ENCODE results near the gene DIP2B.

DNA sequence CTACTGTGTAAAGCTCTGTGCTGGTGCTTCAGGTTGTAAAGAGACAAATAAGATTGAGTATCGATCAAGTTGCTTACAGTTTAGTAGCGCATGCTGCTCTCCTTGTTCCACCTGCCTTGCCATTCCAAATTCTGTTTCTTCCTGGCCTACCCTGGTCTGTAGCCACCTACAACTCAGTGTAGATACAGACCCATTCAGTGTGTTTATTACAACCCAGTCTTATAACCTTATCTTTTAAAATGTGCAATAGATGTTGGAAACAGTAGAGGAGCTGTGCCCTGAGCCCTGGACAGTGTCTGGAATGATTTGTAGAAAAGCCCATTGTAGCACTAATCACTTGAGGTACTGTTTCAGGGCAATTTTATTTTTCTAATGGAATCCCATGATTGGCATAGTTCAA lies 68.5 kb downstream of the DIP2B start:
- TF ChIP-seq SMC3 (IDR thresholded peaks at IDR 0.05) (no peak), MAFK (IDR thresholded peaks at IDR 0.05; ENCODE audit: partially characterized antibody) (no peak), POLR2A (IDR thresholded peaks at IDR 0.05; ENCODE audit: low read length) (no peak), RAD21 (conservative IDR thresholded peaks at IDR 0.05 in 1 of 2, IDR thresholded peaks at IDR 0.05 in 1 of 2) (no peak)
- TF ChIP-seq, protein P1, sequence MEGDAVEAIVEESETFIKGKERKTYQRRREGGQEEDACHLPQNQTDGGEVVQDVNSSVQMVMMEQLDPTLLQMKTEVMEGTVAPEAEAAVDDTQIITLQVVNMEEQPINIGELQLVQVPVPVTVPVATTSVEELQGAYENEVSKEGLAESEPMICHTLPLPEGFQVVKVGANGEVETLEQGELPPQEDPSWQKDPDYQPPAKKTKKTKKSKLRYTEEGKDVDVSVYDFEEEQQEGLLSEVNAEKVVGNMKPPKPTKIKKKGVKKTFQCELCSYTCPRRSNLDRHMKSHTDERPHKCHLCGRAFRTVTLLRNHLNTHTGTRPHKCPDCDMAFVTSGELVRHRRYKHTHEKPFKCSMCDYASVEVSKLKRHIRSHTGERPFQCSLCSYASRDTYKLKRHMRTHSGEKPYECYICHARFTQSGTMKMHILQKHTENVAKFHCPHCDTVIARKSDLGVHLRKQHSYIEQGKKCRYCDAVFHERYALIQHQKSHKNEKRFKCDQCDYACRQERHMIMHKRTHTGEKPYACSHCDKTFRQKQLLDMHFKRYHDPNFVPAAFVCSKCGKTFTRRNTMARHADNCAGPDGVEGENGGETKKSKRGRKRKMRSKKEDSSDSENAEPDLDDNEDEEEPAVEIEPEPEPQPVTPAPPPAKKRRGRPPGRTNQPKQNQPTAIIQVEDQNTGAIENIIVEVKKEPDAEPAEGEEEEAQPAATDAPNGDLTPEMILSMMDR (IDR thresholded peaks at IDR 0.05), result no peak
- TF ChIP-seq, protein P2, sequence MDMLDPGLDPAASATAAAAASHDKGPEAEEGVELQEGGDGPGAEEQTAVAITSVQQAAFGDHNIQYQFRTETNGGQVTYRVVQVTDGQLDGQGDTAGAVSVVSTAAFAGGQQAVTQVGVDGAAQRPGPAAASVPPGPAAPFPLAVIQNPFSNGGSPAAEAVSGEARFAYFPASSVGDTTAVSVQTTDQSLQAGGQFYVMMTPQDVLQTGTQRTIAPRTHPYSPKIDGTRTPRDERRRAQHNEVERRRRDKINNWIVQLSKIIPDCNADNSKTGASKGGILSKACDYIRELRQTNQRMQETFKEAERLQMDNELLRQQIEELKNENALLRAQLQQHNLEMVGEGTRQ (IDR thresholded peaks at IDR 0.05), result no peak

Data from A549 (cell line).